H1 (cell line): ENCODE results near the gene ST6GALNAC5. TPM values are rescaled to one million over a fixed set of nuclear protein-coding genes. Genes with fewer than 3 reads are reported as not detected.

Experiments used
- CTCF ChIA-PET: fragments of 300-600 bp; sonication (Branson Sonifier 250); formaldehyde crosslinking; loops from one replicate; lab custom pipeline; 2021; ENCODE audit not compliant: partially characterized antibody; lab: Charles Lee
- POLR2A ChIA-PET: fragments of 300-600 bp; sonication (Branson Sonifier 250); formaldehyde crosslinking; loops from one replicate; lab custom pipeline; 2021; ENCODE audit warnings: inconsistent platforms; ENCODE audit not compliant: partially characterized antibody; lab: Charles Lee
- DNase-seq, 2 experiments: peaks; one replicate each; pipeline versions ENCODE4 v3.0.0 to v3.0.0-alpha.2; 2010 to 2022; ENCODE audit warnings: low spot score in 2 of 2, low read depth in 1 of 2, mixed read lengths in 1 of 2
- FAIRE-seq: peaks from 2 replicates; lab custom pipeline; 2011; peaks lifted over from hg19 to GRCh38; lab: Jason Lieb, UNC
- H2AFZ ChIP-seq: 2 replicates; pipeline ENCODE4 v1.8.1; 2012; ENCODE audit warnings: low read length, inconsistent platforms
- H2AK5ac ChIP-seq: 2 replicates; pipeline ENCODE4 v1.6.1; 2013; ENCODE audit warnings: low read depth, low read length
- H2BK120ac ChIP-seq: replicated peaks from 2 replicates; pipeline ENCODE3; 2013; ENCODE audit warnings: low read depth, low read length, inconsistent platforms
- H2BK12ac ChIP-seq: 2 replicates; pipeline ENCODE4 v1.6.1; 2013; ENCODE audit warnings: low read depth, low read length
- H2BK15ac ChIP-seq: 2 replicates; pipeline ENCODE4 v1.6.1; 2013; ENCODE audit warnings: low read length
- H2BK20ac ChIP-seq: 2 replicates; pipeline ENCODE4 v1.6.1; 2013; ENCODE audit warnings: low read length
- H2BK5ac ChIP-seq: 2 replicates; pipeline ENCODE4 v1.6.1; 2013; ENCODE audit warnings: low read depth, low read length
- H3K14ac ChIP-seq: 2 replicates; pipeline ENCODE4 v1.6.1; 2013; ENCODE audit warnings: inconsistent platforms; ENCODE audit not compliant: insufficient read length
- H3K18ac ChIP-seq: 2 replicates; pipeline ENCODE4 v1.6.1; 2013; ENCODE audit warnings: low read length; ENCODE audit errors: extremely low read depth
- H3K23ac ChIP-seq: 2 replicates; pipeline ENCODE4 v1.6.1; 2013; ENCODE audit warnings: inconsistent platforms; ENCODE audit not compliant: insufficient read length
- H3K23me2 ChIP-seq: 2 replicates; pipeline ENCODE4 v1.6.1; 2013; ENCODE audit warnings: low read depth, low read length
- H3K27ac ChIP-seq: 2 replicates; pipeline ENCODE4 v1.6.1; 2011; ENCODE audit warnings: low read depth, low read length, inconsistent platforms
- H3K27me3 ChIP-seq, 4 experiments: replicated peaks in 1 of 4; 1 replicate in 1 of 4; 2 replicates in 3 of 4; pipeline versions ENCODE4 v1.6.1 to v1.8.1; 2011 to 2013; ENCODE audit warnings: low read length in 3 of 4, mild to moderate bottlenecking in 3 of 4, inconsistent platforms in 2 of 4, mixed read lengths in 2 of 4, moderate library complexity in 1 of 4; ENCODE audit not compliant: control insufficient read depth in 3 of 4, insufficient read depth in 3 of 4; ENCODE audit errors: extremely low read depth in 1 of 4
- H3K36me3 ChIP-seq, 4 experiments: 2 replicates each; pipeline versions ENCODE4 v1.6.1 to v1.8.1; 2011 to 2013; ENCODE audit warnings: mild to moderate bottlenecking in 4 of 4, low read length in 3 of 4, moderate library complexity in 2 of 4, control low read depth in 1 of 4, inconsistent platforms in 1 of 4; ENCODE audit not compliant: insufficient read depth in 4 of 4, control insufficient read depth in 2 of 4
- H3K4ac ChIP-seq: replicated peaks from 2 replicates; pipeline ENCODE3; 2013; ENCODE audit warnings: low read length, low read depth, mixed read lengths, inconsistent platforms; ENCODE audit not compliant: insufficient read length
- H3K4me1 ChIP-seq, 4 experiments: replicated peaks in 1 of 4; 1 replicate in 1 of 4; 2 replicates in 3 of 4; pipeline versions ENCODE4 v1.6.1 to v1.8.1; 2011 to 2013; ENCODE audit warnings: low read length in 3 of 4, inconsistent platforms in 2 of 4, mixed read lengths in 1 of 4; ENCODE audit not compliant: insufficient read depth in 4 of 4, control insufficient read depth in 3 of 4
- H3K4me2 ChIP-seq, 2 experiments: 2 replicates each; pipeline versions ENCODE4 v1.6.1 to v1.8.1; 2011 to 2013; ENCODE audit warnings: low read depth in 2 of 2, low read length in 2 of 2, control low read depth in 1 of 2, inconsistent platforms in 1 of 2, mild to moderate bottlenecking in 1 of 2; ENCODE audit not compliant: insufficient read depth in 1 of 2
- H3K4me3 ChIP-seq, 4 experiments: fragments of 200-600, 300-600 bp in 1 of 4; sonication (generic), shearing (Covaris generic), sonication (Bioruptor Twin) in 1 of 4; 2 replicates each; pipeline versions ENCODE4 v1.5.1 to v1.8.1; 2011 to 2016; ENCODE audit warnings: low read length in 4 of 4, low read depth in 3 of 4, control low read depth in 2 of 4, inconsistent platforms in 2 of 4, mild to moderate bottlenecking in 2 of 4, mixed read lengths in 1 of 4, moderate library complexity in 1 of 4; ENCODE audit not compliant: insufficient read depth in 2 of 4; ENCODE audit errors: extremely low read depth in 1 of 4
- H3K56ac ChIP-seq: replicated peaks from 2 replicates; pipeline ENCODE3; 2013; ENCODE audit warnings: low read depth, mild to moderate bottlenecking, mixed read lengths, low read length, inconsistent platforms; ENCODE audit not compliant: insufficient read length
- H3K79me1 ChIP-seq: 2 replicates; pipeline ENCODE4 v1.6.1; 2013; ENCODE audit warnings: low read depth, low read length, control low read depth
- H3K79me2 ChIP-seq, 2 experiments: 2 replicates each; pipeline versions ENCODE4 v1.6.1 to v1.8.1; 2012 to 2013; ENCODE audit warnings: low read length in 2 of 2, mild to moderate bottlenecking in 2 of 2, inconsistent platforms in 1 of 2; ENCODE audit not compliant: insufficient read depth in 2 of 2, control insufficient read depth in 1 of 2
- H3K9ac ChIP-seq, 4 experiments: replicated peaks in 1 of 4; 1 replicate in 1 of 4; 2 replicates in 3 of 4; pipeline versions ENCODE4 v1.6.1 to v1.8.1; 2011 to 2013; ENCODE audit warnings: low read depth in 3 of 4, low read length in 3 of 4, control low read depth in 2 of 4, mild to moderate bottlenecking in 2 of 4, moderate library complexity in 2 of 4, inconsistent platforms in 1 of 4; ENCODE audit errors: extremely low read depth in 1 of 4
- H3K9me3 ChIP-seq, 2 experiments: 2 replicates each; pipeline versions ENCODE4 v1.6.1 to v1.8.1; 2012 to 2013; ENCODE audit warnings: mild to moderate bottlenecking in 2 of 2, moderate library complexity in 2 of 2, control low read depth in 1 of 2, inconsistent platforms in 1 of 2, low read depth in 1 of 2, low read length in 1 of 2, mixed read lengths in 1 of 2; ENCODE audit not compliant: insufficient read depth in 2 of 2
- H4K20me1 ChIP-seq, 2 experiments: replicated peaks in 1 of 2; 2 replicates each; pipeline versions ENCODE3 to v1.8.1; 2011 to 2013; ENCODE audit warnings: inconsistent platforms in 2 of 2, low read length in 2 of 2, mild to moderate bottlenecking in 1 of 2; ENCODE audit not compliant: insufficient read depth in 2 of 2, control insufficient read depth in 1 of 2
- H4K5ac ChIP-seq: 2 replicates; pipeline ENCODE4 v1.6.1; 2013; ENCODE audit warnings: low read length, low read depth, mixed read lengths, inconsistent platforms; ENCODE audit not compliant: insufficient read length
- H4K8ac ChIP-seq: 2 replicates; pipeline ENCODE4 v1.8.0; 2013; ENCODE audit warnings: mild to moderate bottlenecking, moderate library complexity, low read length, inconsistent platforms; ENCODE audit not compliant: insufficient read depth; ENCODE audit errors: extremely low read depth
- H4K91ac ChIP-seq: replicated peaks from 2 replicates; pipeline ENCODE3; 2013; ENCODE audit warnings: low read length, mixed read lengths, inconsistent platforms; ENCODE audit not compliant: insufficient read length
- ATF2 ChIP-seq: IDR thresholded peaks from 2 replicates; pipeline ENCODE4 v1.6.1; 2012; ENCODE audit warnings: low read length, inconsistent platforms
- BRCA1 ChIP-seq: IDR thresholded peaks from 2 replicates; pipeline ENCODE4 v1.6.1; 2012; ENCODE audit warnings: low read depth, low read length, improper control_type of control experiment
- CEBPB ChIP-seq: IDR thresholded peaks from 2 replicates; pipeline ENCODE4 v1.6.1; 2012; ENCODE audit warnings: low read depth, low read length
- EGR1 ChIP-seq: IDR thresholded peaks from 2 replicates; pipeline ENCODE4 v1.6.1; 2011; ENCODE audit warnings: low read depth, low read length, borderline replicate concordance
- EP300 ChIP-seq, 2 experiments: IDR thresholded peaks; 1 replicate in 1 of 2; 2 replicates in 1 of 2; pipeline ENCODE4 v1.6.1; 2011 to 2012; ENCODE audit warnings: low read depth in 2 of 2, low read length in 2 of 2, mild to moderate bottlenecking in 2 of 2, borderline replicate concordance in 1 of 2, inconsistent platforms in 1 of 2, moderate library complexity in 1 of 2
- KDM4A ChIP-seq: IDR thresholded peaks from one replicate; pipeline ENCODE4 v1.7.1; 2012; ENCODE audit warnings: low read depth, mild to moderate bottlenecking, moderate library complexity, low read length, inconsistent platforms; ENCODE audit not compliant: severe bottlenecking
- RFX5 ChIP-seq: IDR thresholded peaks from 2 replicates; pipeline ENCODE4 v1.6.1; 2011; ENCODE audit warnings: low read depth, low read length, improper control_type of control experiment, borderline replicate concordance
- RNF2 ChIP-seq: fragments of 200-900, 300-1000 bp; sonication (generic); IDR thresholded peaks from 2 replicates; pipeline ENCODE4 v1.7.1; 2016; ENCODE audit warnings: borderline replicate concordance, low read depth, mild to moderate bottlenecking, antibody characterized with exemption, low read length; ENCODE audit not compliant: poor library complexity, severe bottlenecking; ENCODE audit errors: missing control alignments
- SIN3A ChIP-seq, 2 experiments: IDR thresholded peaks in 1 of 2; conservative IDR thresholded peaks in 1 of 2; 2 replicates each; pipeline ENCODE4 v1.6.1; 2011 to 2012; ENCODE audit warnings: low read length in 2 of 2, improper control_type of control experiment in 1 of 2, low read depth in 1 of 2, mild to moderate bottlenecking in 1 of 2
- SP1 ChIP-seq: IDR thresholded peaks from 2 replicates; pipeline ENCODE4 v1.6.1; 2011; ENCODE audit warnings: low read depth, low read length
- TCF12 ChIP-seq: IDR thresholded peaks from 2 replicates; pipeline ENCODE4 v1.6.1; 2011; ENCODE audit warnings: low read depth, mild to moderate bottlenecking, low read length
- WGBS, 2 experiments: shearing (Covaris generic) in 1 of 2; methylation state at CpG; one replicate each; pipeline versions ENCODE4 v1.1.6 to v1.1.7; 2013 to 2015; ENCODE audit warnings: low lambda C conversion rate in 2 of 2, mixed read lengths in 2 of 2, inconsistent platforms in 1 of 2, low coverage in 1 of 2, missing lambda C conversion rate in 1 of 2; ENCODE audit not compliant: insufficient replicate concordance in 2 of 2, insufficient coverage in 1 of 2, insufficient read length in 1 of 2; ENCODE audit errors: extremely low coverage in 1 of 2, missing lambda C conversion rate in 1 of 2; 5-methylcytosine and 5-hydroxymethylcytosine counted together
- polyA plus RNA-seq, 7 experiments: library from polyadenylated mRNA; depleted of rRNA in 3 of 7; stranded (reverse) in 5 of 7; unstranded in 2 of 7; fragments of >200 nt in 5 of 7; fragments of 200-250 nt in 2 of 7; gene quantifications; 1 replicate in 5 of 7; 2 replicates in 1 of 7; 4 replicates in 1 of 7; pipeline versions ENCODE4 v1.2.1 to v1.2.3, GENCODE V29; 2011 to 2013; ENCODE audit warnings: missing spikeins in 2 of 7, mixed read lengths in 2 of 7
- total RNA-seq: library from RNA; stranded (reverse); fragmentation: NEBNext Ultra II Directional; extraction: Animal tissue kit (Norgen Biotek cat#: 25700); gene quantifications from 2 replicates; pipeline ENCODE4 v1.2.1, GENCODE V29; 2021

The ST6GALNAC5 gene
- total and polyA plus RNA-seq, 2 of the 8 experiments (the other 6 are each of a cell fraction or from before 2014, with no cell fraction given), result 6.2 to 7.3 TPM

- Histone ChIP-seq H4K5ac (no peak overlapping the region), H3K4me1 (peaks cover 0 to 2% (median under 1%) of the 10 kb centered on the region in 4 experiments; a peak in 1 of 7 replicates), H2BK20ac (no peak overlapping the region), H4K20me1 (no peaks in the 10 kb centered on the region), H2BK5ac (no peak overlapping the region), H3K23me2 (no peaks in the 10 kb centered on the region), H3K23ac (no peak overlapping the region), H3K4me3 (no peak overlapping the region), H2AFZ (no peak overlapping the region), H3K9ac (no peak overlapping the region), H3K27ac (no peak overlapping the region), H3K14ac (no peak overlapping the region), H2BK15ac (no peak overlapping the region), H2BK120ac (no peak overlapping the region), H3K9me3 (peaks cover 3 to 4% of the 10 kb centered on the region in 2 experiments; a peak in 1 of 4 replicates), H3K56ac (no peak overlapping the region), H2AK5ac (no peak overlapping the region), H4K8ac (no peak overlapping the region), H3K36me3 (peaks cover 0 to 4% (median 0%) of the 10 kb centered on the region in 4 experiments; a peak in 2 of 8 replicates), H3K18ac (no peak overlapping the region), H3K27me3 (no peaks in the 10 kb centered on the region), H4K91ac (no peak overlapping the region), H2BK12ac (no peak overlapping the region), H3K79me2 (no peaks in the 10 kb centered on the region), H3K4ac (no peak overlapping the region), H3K4me2 (no peak overlapping the region), H3K79me1 (no peaks in the 10 kb centered on the region)
- DNase-seq, result no peak
- no peak for FAIRE-seq
- POLR2A ChIA-PET, result interaction anchor here (0.6 kb wide), 1 partner anchor 815 kb away, joined by 5 read pairs; no protein-coding TSS in a partner anchor
- WGBS, 2 experiments, result 88% methylated on average over 2 of the region's 2 CpGs; no CpG with 5 or more reads in 1 of the 2 experiments
- CTCF ChIA-PET, result no interaction called here
- TF ChIP-seq RNF2, result no peak
- no peak for TF ChIP-seq SP1
- no peak for TF ChIP-seq EP300 (IDR thresholded peaks at IDR 0.05; ENCODE audit: borderline replicate concordance in 1 of 2, low read depth in 2 of 2, low read length in 2 of 2)
- TF ChIP-seq TCF12, result no peak
- no peak for TF ChIP-seq RFX5
- TF ChIP-seq BRCA1, result no peak
- TF ChIP-seq KDM4A, result no peak
- TF ChIP-seq CEBPB, result no peak
- no peak for TF ChIP-seq ATF2
- TF ChIP-seq SIN3A (conservative IDR thresholded peaks at IDR 0.05 in 1 of 2, IDR thresholded peaks at IDR 0.05 in 1 of 2; ENCODE audit: low read depth in 1 of 2, low read length in 2 of 2), result no peak
- no peak for TF ChIP-seq EGR1
These were observed 61.2 kb downstream of the ST6GALNAC5 start for GRCh38 chr1:76928522-76928921.
